ENCODE measurements around the gene DSCAML1. TPM values are rescaled to one million over a fixed set of nuclear protein-coding genes. Genes with fewer than 3 reads are reported as not detected.

Gene DSCAML1
- total and polyA plus RNA-seq, 2 donors: 0.32 to 0.47 TPM

DNA sequence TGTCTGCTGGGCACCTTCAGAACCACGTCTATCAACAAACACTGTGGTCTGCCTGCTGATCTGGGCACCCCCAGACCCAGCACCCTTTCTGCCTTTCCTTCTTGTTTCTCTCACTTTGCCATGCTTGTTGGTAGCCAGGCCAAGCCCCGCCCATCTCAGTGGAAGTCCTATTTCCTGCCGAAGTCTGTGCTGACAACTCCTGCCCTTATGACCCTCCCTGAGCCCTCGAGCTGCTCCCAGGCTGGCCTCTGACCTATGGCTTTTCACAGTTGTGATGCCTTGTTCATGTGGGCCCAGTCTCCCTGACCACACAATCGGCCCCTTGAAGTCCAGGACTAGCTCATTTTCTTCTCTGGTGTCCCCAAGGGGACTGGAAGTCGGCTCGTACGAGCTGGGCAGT, 132.1 kb downstream of the DSCAML1 start:
- H3K36me3 ChIP-seq (ENCODE audit: control insufficient read depth in 2 of 2, insufficient read depth in 2 of 2, low read length in 1 of 2): no peaks in the 10 kb centered on the region
- no peaks in the 10 kb centered on the region for H3K4me1 ChIP-seq (ENCODE audit: control insufficient read depth in 2 of 2, insufficient read depth in 2 of 2, low read length in 2 of 2)
- WGBS: 71% methylated on average over 8 of the region's 8 CpGs
- no peak overlapping the region for H3K27ac ChIP-seq (ENCODE audit: low read depth in 1 of 2, low read length in 1 of 2)
- DNase-seq (ENCODE audit: low read depth in 6 of 9, low spot score in 9 of 9): no peak
- H3K27me3 ChIP-seq (ENCODE audit: control insufficient read depth in 2 of 2, insufficient read depth in 1 of 2, low read length in 1 of 2): peaks cover 0 to 5% of the 10 kb centered on the region in 2 donors
- no peaks in the 10 kb centered on the region for H3K9me3 ChIP-seq (ENCODE audit: control insufficient read depth in 2 of 2, insufficient read depth in 1 of 2, low read length in 1 of 2)
- no peak overlapping the region for H3K4me3 ChIP-seq (ENCODE audit: low read length in 2 of 2)

DNA sequence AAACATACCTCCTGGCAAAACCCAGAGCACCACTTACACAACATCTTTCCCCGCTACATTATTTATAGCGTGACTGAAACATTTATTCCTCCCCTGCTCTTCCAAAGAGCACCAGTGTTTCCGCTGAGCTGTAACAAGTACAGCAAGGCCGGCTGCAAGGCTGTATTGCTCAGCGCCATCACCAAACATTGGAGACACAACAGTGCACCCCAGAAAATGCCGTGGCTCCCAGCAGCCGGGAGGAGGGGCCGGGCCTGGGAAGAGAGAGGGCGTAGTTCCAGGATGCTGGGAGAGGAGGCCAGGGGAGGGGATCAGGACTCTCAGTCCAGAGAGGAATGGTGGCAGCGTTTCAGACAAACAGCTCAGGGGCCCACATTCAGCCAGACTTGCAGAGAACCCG, 133.2 kb downstream of the DSCAML1 start:
- no peaks in the 10 kb centered on the region for H3K4me1 ChIP-seq (ENCODE audit: control insufficient read depth in 2 of 2, insufficient read depth in 2 of 2, low read length in 2 of 2)
- no peak overlapping the region for H3K27ac ChIP-seq (ENCODE audit: low read depth in 1 of 2, low read length in 1 of 2)
- 50% methylated on average over 11 of the region's 11 CpGs for WGBS
- no peak for DNase-seq (ENCODE audit: low read depth in 6 of 9, low spot score in 9 of 9)
- H3K36me3 ChIP-seq (ENCODE audit: control insufficient read depth in 2 of 2, insufficient read depth in 2 of 2, low read length in 1 of 2): no peaks in the 10 kb centered on the region
- H3K9me3 ChIP-seq (ENCODE audit: control insufficient read depth in 2 of 2, insufficient read depth in 1 of 2, low read length in 1 of 2): no peaks in the 10 kb centered on the region
- peaks cover 0 to 5% of the 10 kb centered on the region in 2 donors for H3K27me3 ChIP-seq (ENCODE audit: control insufficient read depth in 2 of 2, insufficient read depth in 1 of 2, low read length in 1 of 2)
- H3K4me3 ChIP-seq (ENCODE audit: low read length in 2 of 2): no peak overlapping the region

DNA sequence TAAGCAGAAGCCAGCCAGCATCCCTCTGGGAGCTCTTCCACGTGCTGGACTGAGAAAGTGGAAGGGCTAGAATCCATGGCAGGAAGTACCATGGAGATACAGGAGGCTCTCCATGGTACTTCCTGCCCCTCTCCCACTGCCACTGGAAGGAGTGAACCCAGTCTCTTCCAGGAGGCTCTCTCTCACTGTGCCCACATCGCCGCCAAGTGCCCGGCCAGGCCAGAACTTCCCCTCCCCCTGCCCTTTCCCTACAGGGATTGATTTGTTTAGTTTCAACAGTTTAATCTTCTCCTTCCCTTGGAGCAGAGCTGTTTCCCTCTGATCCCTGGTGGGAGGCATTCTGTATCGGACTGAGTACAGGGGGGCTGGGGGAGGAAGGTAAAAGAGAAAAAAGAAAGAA, 133.6 kb downstream of the DSCAML1 start:
- Histone ChIP-seq H3K36me3 (ENCODE audit: control insufficient read depth in 2 of 2, insufficient read depth in 2 of 2, low read length in 1 of 2) (no peaks in the 10 kb centered on the region), H3K27ac (ENCODE audit: low read depth in 1 of 2, low read length in 1 of 2) (no peak overlapping the region), H3K9me3 (ENCODE audit: control insufficient read depth in 2 of 2, insufficient read depth in 1 of 2, low read length in 1 of 2) (no peaks in the 10 kb centered on the region), H3K27me3 (ENCODE audit: control insufficient read depth in 2 of 2, insufficient read depth in 1 of 2, low read length in 1 of 2) (peaks cover 0 to 7% of the 10 kb centered on the region in 2 donors), H3K4me1 (ENCODE audit: control insufficient read depth in 2 of 2, insufficient read depth in 2 of 2, low read length in 2 of 2) (no peaks in the 10 kb centered on the region), H3K4me3 (ENCODE audit: low read length in 2 of 2) (no peak overlapping the region)
- WGBS: 68% methylated on average over 5 of the region's 5 CpGs
- no peak for DNase-seq (ENCODE audit: low read depth in 6 of 9, low spot score in 9 of 9)

DNA sequence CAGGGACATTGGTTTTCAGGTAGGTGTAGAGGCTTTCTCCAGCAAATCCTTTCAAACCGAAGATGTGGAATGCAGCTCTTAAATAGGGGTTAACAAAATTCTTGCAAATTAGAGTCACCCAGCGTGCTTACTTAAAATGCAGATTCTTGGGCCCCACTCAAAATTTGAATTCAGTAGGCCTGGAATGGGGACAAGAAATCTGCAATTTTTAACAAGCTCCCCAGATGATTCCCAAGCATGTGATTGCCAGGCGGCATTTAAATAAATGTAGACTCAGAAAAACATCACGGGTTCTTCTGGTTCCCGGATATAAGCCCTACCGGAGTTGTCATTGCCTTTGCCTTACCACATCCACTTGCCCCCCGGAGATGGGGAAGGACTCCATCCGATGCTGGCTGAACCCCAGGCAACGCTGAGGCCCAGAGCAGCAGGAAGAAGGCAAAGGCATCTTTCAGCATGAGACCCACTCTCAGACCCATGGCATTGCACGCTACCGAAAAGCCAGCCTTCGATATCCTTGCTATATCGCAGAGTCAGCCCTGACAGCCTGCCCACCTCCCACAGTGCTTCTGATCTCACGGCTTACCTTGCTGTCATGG, 134.2 kb downstream of the DSCAML1 start:
- Histone ChIP-seq H3K27ac (ENCODE audit: low read depth in 1 of 2, low read length in 1 of 2) (no peak overlapping the region), H3K4me1 (ENCODE audit: control insufficient read depth in 2 of 2, insufficient read depth in 2 of 2, low read length in 2 of 2) (no peaks in the 10 kb centered on the region), H3K27me3 (ENCODE audit: control insufficient read depth in 2 of 2, insufficient read depth in 1 of 2, low read length in 1 of 2) (peaks cover 0 to 7% of the 10 kb centered on the region in 2 donors), H3K9me3 (ENCODE audit: control insufficient read depth in 2 of 2, insufficient read depth in 1 of 2, low read length in 1 of 2) (no peaks in the 10 kb centered on the region), H3K36me3 (ENCODE audit: control insufficient read depth in 2 of 2, insufficient read depth in 2 of 2, low read length in 1 of 2) (no peaks in the 10 kb centered on the region), H3K4me3 (ENCODE audit: low read length in 2 of 2) (no peak overlapping the region)
- DNase-seq (ENCODE audit: low read depth in 6 of 9, low spot score in 9 of 9): no peak
- WGBS: 96% methylated on average over 14 of the region's 14 CpGs

DNA sequence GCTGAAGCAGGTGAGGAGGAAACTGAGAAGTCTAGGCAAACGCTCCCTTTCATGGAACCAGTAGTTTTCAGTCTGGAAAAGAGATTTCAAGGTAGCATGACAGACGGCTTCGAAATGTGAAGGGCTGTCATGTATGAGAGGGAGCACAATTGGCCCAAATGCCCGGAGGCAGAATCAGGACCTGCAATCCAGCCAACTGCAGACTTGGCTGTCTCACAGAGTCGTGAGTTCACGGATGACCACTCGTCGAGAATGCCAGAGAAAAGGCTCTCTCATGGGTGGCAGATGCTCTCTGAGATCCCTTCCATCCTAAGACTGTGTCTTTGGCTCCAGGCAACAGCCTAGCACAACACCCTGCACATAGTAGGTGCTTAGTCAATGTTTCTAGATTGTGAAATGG, 134.8 kb downstream of the DSCAML1 start:
- H3K36me3 ChIP-seq (ENCODE audit: control insufficient read depth in 2 of 2, insufficient read depth in 2 of 2, low read length in 1 of 2): no peaks in the 10 kb centered on the region
- peaks cover 0 to 7% of the 10 kb centered on the region in 2 donors for H3K27me3 ChIP-seq (ENCODE audit: control insufficient read depth in 2 of 2, insufficient read depth in 1 of 2, low read length in 1 of 2)
- H3K4me1 ChIP-seq (ENCODE audit: control insufficient read depth in 2 of 2, insufficient read depth in 2 of 2, low read length in 2 of 2): no peaks in the 10 kb centered on the region
- DNase-seq (ENCODE audit: low read depth in 6 of 9, low spot score in 9 of 9): no peak
- H3K27ac ChIP-seq (ENCODE audit: low read depth in 1 of 2, low read length in 1 of 2): no peak overlapping the region
- WGBS: 90% methylated on average over 8 of the region's 8 CpGs
- no peaks in the 10 kb centered on the region for H3K9me3 ChIP-seq (ENCODE audit: control insufficient read depth in 2 of 2, insufficient read depth in 1 of 2, low read length in 1 of 2)
- H3K4me3 ChIP-seq (ENCODE audit: low read length in 2 of 2): no peak overlapping the region

DNA sequence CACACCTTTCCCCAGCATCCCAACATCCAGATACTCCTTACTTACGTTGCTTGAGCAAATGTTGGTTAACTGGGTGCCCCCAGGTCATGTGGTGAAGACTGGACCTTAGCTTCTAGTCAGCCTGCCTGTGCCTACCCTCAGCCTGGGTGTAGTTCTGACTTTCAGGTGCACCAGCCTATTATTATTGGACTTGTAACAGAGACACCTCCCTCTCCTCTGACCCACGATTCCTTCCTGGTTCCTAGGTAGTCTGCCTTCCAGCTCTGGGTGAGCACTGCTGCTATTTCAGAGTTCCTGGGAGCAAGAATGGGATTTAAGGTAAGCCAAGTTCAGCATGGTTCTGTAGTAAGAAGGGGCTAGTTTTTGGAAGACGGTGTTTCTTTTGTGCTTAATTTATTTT, 138.2 kb downstream of the DSCAML1 start:
- H3K36me3 ChIP-seq (ENCODE audit: control insufficient read depth in 2 of 2, insufficient read depth in 2 of 2, low read length in 1 of 2): no peaks in the 10 kb centered on the region
- DNase-seq (ENCODE audit: low read depth in 6 of 9, low spot score in 9 of 9): no peak
- peaks cover 0 to 5% of the 10 kb centered on the region in 2 donors for H3K27me3 ChIP-seq (ENCODE audit: control insufficient read depth in 2 of 2, insufficient read depth in 1 of 2, low read length in 1 of 2)
- WGBS: 90% methylated on average over 3 of the region's 3 CpGs
- H3K4me3 ChIP-seq (ENCODE audit: low read length in 2 of 2): no peak overlapping the region
- H3K4me1 ChIP-seq (ENCODE audit: control insufficient read depth in 2 of 2, insufficient read depth in 2 of 2, low read length in 2 of 2): no peaks in the 10 kb centered on the region
- no peak overlapping the region for H3K27ac ChIP-seq (ENCODE audit: low read depth in 1 of 2, low read length in 1 of 2)
- no peaks in the 10 kb centered on the region for H3K9me3 ChIP-seq (ENCODE audit: control insufficient read depth in 2 of 2, insufficient read depth in 1 of 2, low read length in 1 of 2)

DNA sequence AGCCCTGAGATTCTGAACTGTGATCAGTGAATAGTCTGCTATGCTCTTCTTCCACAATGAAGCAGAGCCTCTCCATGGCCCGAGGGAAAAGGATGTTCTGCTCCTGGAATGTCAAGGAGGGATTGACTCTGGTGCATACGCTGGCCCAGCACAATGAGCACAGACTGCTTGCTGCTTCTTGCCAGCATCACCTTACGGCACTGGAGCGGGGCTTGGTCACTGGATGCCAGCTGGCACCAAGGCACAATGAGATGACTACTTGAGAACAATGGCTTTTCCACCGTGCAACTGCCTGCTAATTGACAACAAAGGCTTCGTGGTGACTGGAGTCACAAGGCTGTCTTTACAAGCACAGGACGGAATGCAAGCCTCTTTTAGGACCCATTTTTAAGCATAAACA, 139.2 kb downstream of the DSCAML1 start:
- Histone ChIP-seq H3K27me3 (ENCODE audit: control insufficient read depth in 2 of 2, insufficient read depth in 1 of 2, low read length in 1 of 2) (peaks cover 0 to 2% of the 10 kb centered on the region in 2 donors), H3K9me3 (ENCODE audit: control insufficient read depth in 2 of 2, insufficient read depth in 1 of 2, low read length in 1 of 2) (no peaks in the 10 kb centered on the region), H3K27ac (ENCODE audit: low read depth in 1 of 2, low read length in 1 of 2) (no peak overlapping the region), H3K36me3 (ENCODE audit: control insufficient read depth in 2 of 2, insufficient read depth in 2 of 2, low read length in 1 of 2) (no peaks in the 10 kb centered on the region), H3K4me1 (ENCODE audit: control insufficient read depth in 2 of 2, insufficient read depth in 2 of 2, low read length in 2 of 2) (no peaks in the 10 kb centered on the region), H3K4me3 (ENCODE audit: low read length in 2 of 2) (no peak overlapping the region)
- WGBS: 83% methylated on average over 7 of the region's 7 CpGs
- DNase-seq (ENCODE audit: low read depth in 6 of 9, low spot score in 9 of 9): no peak

DNA sequence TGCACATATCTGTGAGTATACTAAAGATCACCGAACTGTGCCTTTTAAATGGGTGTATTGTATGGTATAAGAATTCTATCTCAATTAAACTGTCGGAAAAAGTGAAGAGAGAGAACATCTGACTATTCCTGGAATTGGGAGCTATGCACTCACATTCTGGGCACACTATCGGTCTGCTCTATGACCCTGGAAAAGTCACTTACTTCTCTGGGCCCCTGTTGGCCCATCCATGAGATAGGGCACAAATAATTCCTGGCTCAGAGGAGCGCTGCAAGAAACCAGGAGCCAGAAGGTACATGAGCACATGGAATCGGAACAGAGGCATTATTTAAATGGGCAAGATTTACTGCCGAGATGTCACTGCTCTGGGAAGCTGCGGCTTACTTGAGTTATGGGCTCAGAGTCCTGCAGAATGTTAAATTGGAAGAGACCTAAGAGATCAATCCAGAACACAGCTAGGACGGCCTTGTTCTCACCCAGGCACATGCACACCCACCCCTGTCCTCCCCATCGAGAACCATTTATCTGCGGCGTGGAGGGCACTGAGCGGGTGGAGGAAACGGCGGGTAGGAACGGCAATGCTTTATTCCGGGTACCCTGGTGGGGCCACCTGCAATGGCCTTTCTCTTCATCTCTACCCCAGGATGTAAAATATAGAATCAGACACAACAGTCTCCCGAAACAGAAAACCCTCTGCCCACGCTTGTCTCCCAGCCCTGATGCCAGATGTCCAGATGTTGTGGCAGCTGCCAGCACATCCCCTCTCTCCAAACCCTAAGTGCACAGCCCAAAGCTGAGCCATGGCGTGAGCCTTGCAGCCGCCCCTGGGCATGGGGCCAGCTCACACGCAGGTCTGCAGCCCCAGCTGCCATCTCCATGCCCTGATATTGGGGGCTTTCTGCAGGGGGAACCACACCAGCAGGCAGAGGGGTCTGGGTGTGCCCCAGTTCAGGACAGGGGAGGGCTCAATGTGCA, 142.4 kb downstream of the DSCAML1 start:
- no peaks in the 10 kb centered on the region for H3K4me1 ChIP-seq (ENCODE audit: control insufficient read depth in 2 of 2, insufficient read depth in 2 of 2, low read length in 2 of 2)
- no peak for DNase-seq (ENCODE audit: low read depth in 6 of 9, low spot score in 9 of 9)
- no peak overlapping the region for H3K4me3 ChIP-seq (ENCODE audit: low read length in 2 of 2)
- no peaks in the 10 kb centered on the region for H3K36me3 ChIP-seq (ENCODE audit: control insufficient read depth in 2 of 2, insufficient read depth in 2 of 2, low read length in 1 of 2)
- H3K9me3 ChIP-seq (ENCODE audit: control insufficient read depth in 2 of 2, insufficient read depth in 1 of 2, low read length in 1 of 2): no peaks in the 10 kb centered on the region
- WGBS: 95% methylated on average over 21 of the region's 21 CpGs
- no peak overlapping the region for H3K27ac ChIP-seq (ENCODE audit: low read depth in 1 of 2, low read length in 1 of 2)
- peaks cover 0 to 2% of the 10 kb centered on the region in 2 donors for H3K27me3 ChIP-seq (ENCODE audit: control insufficient read depth in 2 of 2, insufficient read depth in 1 of 2, low read length in 1 of 2)

DNA sequence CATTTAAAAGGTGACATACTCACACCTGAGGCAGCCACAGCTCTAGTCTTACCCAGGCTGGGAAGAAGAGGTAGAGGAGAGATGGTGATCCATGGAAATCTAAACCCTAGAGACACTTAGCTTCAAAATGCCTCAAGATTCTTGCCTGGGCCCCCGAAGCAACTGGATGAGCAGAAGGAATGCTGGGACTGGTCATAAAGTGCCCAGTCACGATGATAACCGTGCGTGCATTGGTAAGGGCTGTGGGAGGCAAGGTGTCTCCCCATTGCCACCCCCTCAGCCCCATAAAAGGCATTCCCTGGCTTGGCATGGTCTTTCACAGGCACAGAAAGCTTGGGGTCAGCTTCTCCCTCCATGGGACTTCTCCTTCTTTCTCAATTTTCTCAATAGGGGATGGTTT, 144.5 kb downstream of the DSCAML1 start:
- DNase-seq (ENCODE audit: low read depth in 6 of 9, low spot score in 9 of 9): no peak
- no peaks in the 10 kb centered on the region for H3K4me1 ChIP-seq (ENCODE audit: control insufficient read depth in 2 of 2, insufficient read depth in 2 of 2, low read length in 2 of 2)
- H3K9me3 ChIP-seq (ENCODE audit: control insufficient read depth in 2 of 2, insufficient read depth in 1 of 2, low read length in 1 of 2): no peaks in the 10 kb centered on the region
- 95% methylated on average over 4 of the region's 4 CpGs for WGBS
- no peak overlapping the region for H3K4me3 ChIP-seq (ENCODE audit: low read length in 2 of 2)
- no peaks in the 10 kb centered on the region for H3K36me3 ChIP-seq (ENCODE audit: control insufficient read depth in 2 of 2, insufficient read depth in 2 of 2, low read length in 1 of 2)
- H3K27ac ChIP-seq (ENCODE audit: low read depth in 1 of 2, low read length in 1 of 2): no peak overlapping the region
- no peaks in the 10 kb centered on the region for H3K27me3 ChIP-seq (ENCODE audit: control insufficient read depth in 2 of 2, insufficient read depth in 1 of 2, low read length in 1 of 2)

Measured in thymus (tissue), 11 donors.